Superior temporal gyrus (tissue), 1 donor: ENCODE results near the gene TMEM117.

ENCODE experiments used
- DNase-seq: peaks from one replicate; pipeline ENCODE4 v3.0.0-alpha.2; 2016; ENCODE audit errors: extremely low spot score

Gene TMEM117

GRCh38 chr12:44295958-44296623 lies 460.2 kb downstream of the TMEM117 start:
- DNase-seq = no peak

- no peak for DNase-seq
Measured at GRCh38 chr12:44296624-44297197, 460.8 kb downstream of the TMEM117 start.

- DNase-seq = no peak
Measured at GRCh38 chr12:44299524-44299923, 463.6 kb downstream of the TMEM117 start.

GRCh38 chr12:44307506-44308168 lies 471.8 kb downstream of the TMEM117 start:
- no peak for DNase-seq

GRCh38 chr12:44313188-44313587 lies 477.3 kb downstream of the TMEM117 start:
- no peak for DNase-seq

GRCh38 chr12:44314007-44314500 lies 478.2 kb downstream of the TMEM117 start:
- DNase-seq = no peak

- no peak for DNase-seq
Measured at GRCh38 chr12:44317651-44318126, 481.8 kb downstream of the TMEM117 start.

- no peak for DNase-seq
Measured at GRCh38 chr12:44331269-44331668, 495.4 kb downstream of the TMEM117 start.

GRCh38 chr12:44334347-44334746 lies 498.5 kb downstream of the TMEM117 start:
- no peak for DNase-seq

- no peak for DNase-seq
Measured at GRCh38 chr12:44335030-44335429, 499.1 kb downstream of the TMEM117 start.

- DNase-seq = no peak
Measured at GRCh38 chr12:44336577-44336976, 500.7 kb downstream of the TMEM117 start.

- DNase-seq = no peak
Measured at GRCh38 chr12:44342371-44342770, 506.5 kb downstream of the TMEM117 start.

- DNase-seq = no peak
Measured at GRCh38 chr12:44347145-44347544, 511.3 kb downstream of the TMEM117 start.

GRCh38 chr12:44357494-44357893 lies 521.6 kb downstream of the TMEM117 start:
- no peak for DNase-seq

GRCh38 chr12:44358636-44359035 lies 522.8 kb downstream of the TMEM117 start:
- no peak for DNase-seq

- no peak for DNase-seq
Measured at GRCh38 chr12:44362947-44363346, 527.1 kb downstream of the TMEM117 start.

- DNase-seq = no peak
Measured at GRCh38 chr12:44367136-44367535, 531.3 kb downstream of the TMEM117 start.

GRCh38 chr12:44367916-44368315 lies 532.0 kb downstream of the TMEM117 start:
- DNase-seq = no peak

GRCh38 chr12:44369998-44370397 lies 534.1 kb downstream of the TMEM117 start:
- DNase-seq = no peak

- no peak for DNase-seq
Measured at GRCh38 chr12:44370982-44371381, 535.1 kb downstream of the TMEM117 start.

- DNase-seq = no peak
Measured at GRCh38 chr12:44372259-44372658, 536.4 kb downstream of the TMEM117 start.

- no peak for DNase-seq
Measured at GRCh38 chr12:44375694-44376093, 539.8 kb downstream of the TMEM117 start.
